ENCODE measurements around the gene BIRC3. TPM values are rescaled to one million over a fixed set of nuclear protein-coding genes. Genes with fewer than 3 reads are reported as not detected.

The BIRC3 gene
- total RNA-seq, 1 experiment from 2014 or later = 65.4 TPM

GRCh38 chr11:102343809-102344208 lies 26.5 kb downstream of the BIRC3 start:
- CTCF ChIA-PET = no interaction called here

GRCh38 chr11:102345904-102346303 lies 28.6 kb downstream of the BIRC3 start:
- DNase-seq (ENCODE audit: low read depth, low spot score) = peak; percentile 71
- Histone ChIP-seq H3K4me3 (ENCODE audit: low read depth in 2 of 2, low read length in 2 of 2) (peak overlapping the region; percentile 82 to 94), H3K27ac (ENCODE audit: low read length) (peak overlapping the region; percentile 100), H3K4me1 (ENCODE audit: control insufficient read depth, insufficient read depth, low read length) (peaks cover 55% of the 10 kb centered on the region), H3K36me3 (ENCODE audit: control insufficient read depth, insufficient read depth, low read length) (peaks cover 22% of the 10 kb centered on the region), H3K9me3 (ENCODE audit: control insufficient read depth, insufficient read depth, low read depth, low read length) (no peaks in the 10 kb centered on the region), H3K27me3 (ENCODE audit: control insufficient read depth, insufficient read depth, low read length) (no peaks in the 10 kb centered on the region)
- intact Hi-C loops (cut with micrococcal nuclease; ENCODE audit: unreplicated experiment) = no loop called here
- in situ Hi-C loops (cut with HindIII; ENCODE audit: low pct_unique_long_range_greater_than_20kb, low sequenced_read_pairs) = no loop called here
- peak; percentile 63 for ATAC-seq
- ChIA-PET POLR2A (no interaction called here), CTCF (no interaction called here)
- BruUV-seq (replicated peaks) = no TSS peak
- TF ChIP-seq TCF7L2 (IDR thresholded peaks at IDR 0.05; ENCODE audit: low read depth, low read length) = peak; percentile 84
- no peak for TF ChIP-seq CTCF (IDR thresholded peaks at IDR 0.05)
- peak; percentile 83 for TF ChIP-seq POLR2AphosphoS5 (IDR thresholded peaks at IDR 0.05; ENCODE audit: low read depth, low read length)
- TF ChIP-seq, protein P1, sequence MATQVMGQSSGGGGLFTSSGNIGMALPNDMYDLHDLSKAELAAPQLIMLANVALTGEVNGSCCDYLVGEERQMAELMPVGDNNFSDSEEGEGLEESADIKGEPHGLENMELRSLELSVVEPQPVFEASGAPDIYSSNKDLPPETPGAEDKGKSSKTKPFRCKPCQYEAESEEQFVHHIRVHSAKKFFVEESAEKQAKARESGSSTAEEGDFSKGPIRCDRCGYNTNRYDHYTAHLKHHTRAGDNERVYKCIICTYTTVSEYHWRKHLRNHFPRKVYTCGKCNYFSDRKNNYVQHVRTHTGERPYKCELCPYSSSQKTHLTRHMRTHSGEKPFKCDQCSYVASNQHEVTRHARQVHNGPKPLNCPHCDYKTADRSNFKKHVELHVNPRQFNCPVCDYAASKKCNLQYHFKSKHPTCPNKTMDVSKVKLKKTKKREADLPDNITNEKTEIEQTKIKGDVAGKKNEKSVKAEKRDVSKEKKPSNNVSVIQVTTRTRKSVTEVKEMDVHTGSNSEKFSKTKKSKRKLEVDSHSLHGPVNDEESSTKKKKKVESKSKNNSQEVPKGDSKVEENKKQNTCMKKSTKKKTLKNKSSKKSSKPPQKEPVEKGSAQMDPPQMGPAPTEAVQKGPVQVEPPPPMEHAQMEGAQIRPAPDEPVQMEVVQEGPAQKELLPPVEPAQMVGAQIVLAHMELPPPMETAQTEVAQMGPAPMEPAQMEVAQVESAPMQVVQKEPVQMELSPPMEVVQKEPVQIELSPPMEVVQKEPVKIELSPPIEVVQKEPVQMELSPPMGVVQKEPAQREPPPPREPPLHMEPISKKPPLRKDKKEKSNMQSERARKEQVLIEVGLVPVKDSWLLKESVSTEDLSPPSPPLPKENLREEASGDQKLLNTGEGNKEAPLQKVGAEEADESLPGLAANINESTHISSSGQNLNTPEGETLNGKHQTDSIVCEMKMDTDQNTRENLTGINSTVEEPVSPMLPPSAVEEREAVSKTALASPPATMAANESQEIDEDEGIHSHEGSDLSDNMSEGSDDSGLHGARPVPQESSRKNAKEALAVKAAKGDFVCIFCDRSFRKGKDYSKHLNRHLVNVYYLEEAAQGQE (IDR thresholded peaks at IDR 0.05; ENCODE audit: insufficient read depth in 1 of 2, low read depth in 2 of 2, low read length in 1 of 2) = no peak
- no peak for TF ChIP-seq SIN3A (IDR thresholded peaks at IDR 0.05; ENCODE audit: borderline replicate concordance, insufficient read depth, low read depth, low read length)

More at GRCh38 chr11:102343809-102344208, 26.5 kb downstream of the BIRC3 start:
- DNase-seq (ENCODE audit: low read depth, low spot score) (no peak), ATAC-seq (no peak)
- no peaks in the 10 kb centered on the region for H3K27me3 ChIP-seq (ENCODE audit: control insufficient read depth, insufficient read depth, low read length)
- in situ Hi-C loops (cut with HindIII; ENCODE audit: low pct_unique_long_range_greater_than_20kb, low sequenced_read_pairs) (no loop called here), intact Hi-C loops (cut with micrococcal nuclease; ENCODE audit: unreplicated experiment) (loop anchor here (5.0 kb wide), 1 partner anchor 323 kb away; no protein-coding TSS in a partner anchor)
- BruUV-seq (replicated peaks) = no TSS peak
- H3K9me3 ChIP-seq (ENCODE audit: control insufficient read depth, insufficient read depth, low read depth, low read length) = no peaks in the 10 kb centered on the region
- no peak for TF ChIP-seq SIN3A (IDR thresholded peaks at IDR 0.05; ENCODE audit: borderline replicate concordance, insufficient read depth, low read depth, low read length)
- TF ChIP-seq, protein P1 (IDR thresholded peaks at IDR 0.05; ENCODE audit: insufficient read depth in 1 of 2, low read depth in 2 of 2, low read length in 1 of 2) = no peak
- TF ChIP-seq POLR2AphosphoS5 (IDR thresholded peaks at IDR 0.05; ENCODE audit: low read depth, low read length) = no peak
- no peak for TF ChIP-seq CTCF (IDR thresholded peaks at IDR 0.05)
- TF ChIP-seq TCF7L2 (IDR thresholded peaks at IDR 0.05; ENCODE audit: low read depth, low read length) = no peak
- peaks cover 4% of the 10 kb centered on the region for H3K36me3 ChIP-seq (ENCODE audit: control insufficient read depth, insufficient read depth, low read length)
- H3K4me3 ChIP-seq (ENCODE audit: low read depth in 2 of 2, low read length in 2 of 2) = no peak overlapping the region
- H3K27ac ChIP-seq (ENCODE audit: low read length) = peak overlapping the region; percentile 100
- H3K4me1 ChIP-seq (ENCODE audit: control insufficient read depth, insufficient read depth, low read length) = peaks cover 38% of the 10 kb centered on the region
- POLR2A ChIA-PET = no interaction called here
